Activated T-helper 17 cell treated with anti-CD3 and anti-CD28 coated beads, Interleukin-2, amount 50 U/mL, for 72 hours (primary cell): ENCODE results near the gene FBXW12. TPM values are rescaled to one million over a fixed set of nuclear protein-coding genes. Genes with fewer than 3 reads are reported as not detected.

ENCODE experiments used
- ATAC-seq: fragments of 150-1000 bp; cut with Tn5 transposase; replicated peaks from 2 replicates; pipeline ENCODE4 v1.10.0; 2021; ENCODE audit warnings: mild to moderate bottlenecking, moderate library complexity
- H3K27ac Mint-ChIP-seq: one replicate; pipeline ENCODE4 v1.8.0; 2022; ENCODE audit warnings: mixed read lengths
- H3K27me3 Mint-ChIP-seq: one replicate; pipeline ENCODE4 v1.8.0; 2022; ENCODE audit warnings: mixed read lengths
- H3K36me3 Mint-ChIP-seq: one replicate; pipeline ENCODE4 v1.8.0; 2022; ENCODE audit warnings: low read depth, mild to moderate bottlenecking, mixed read lengths
- H3K4me1 Mint-ChIP-seq: one replicate; pipeline ENCODE4 v1.8.0; 2022; ENCODE audit warnings: mixed read lengths
- H3K4me3 Mint-ChIP-seq: one replicate; pipeline ENCODE4 v1.8.0; 2022; ENCODE audit warnings: mild to moderate bottlenecking, mixed read lengths
- H3K9me3 Mint-ChIP-seq: one replicate; pipeline ENCODE4 v1.8.0; 2022; ENCODE audit warnings: mixed read lengths
- total RNA-seq, 2 donors: library from RNA; stranded (reverse); gene quantifications; one replicate each; pipeline ENCODE4 v1.2.3, GENCODE V29; 2022

Gene FBXW12
- total RNA-seq, 2 donors from 2014 or later = not detected

DNA sequence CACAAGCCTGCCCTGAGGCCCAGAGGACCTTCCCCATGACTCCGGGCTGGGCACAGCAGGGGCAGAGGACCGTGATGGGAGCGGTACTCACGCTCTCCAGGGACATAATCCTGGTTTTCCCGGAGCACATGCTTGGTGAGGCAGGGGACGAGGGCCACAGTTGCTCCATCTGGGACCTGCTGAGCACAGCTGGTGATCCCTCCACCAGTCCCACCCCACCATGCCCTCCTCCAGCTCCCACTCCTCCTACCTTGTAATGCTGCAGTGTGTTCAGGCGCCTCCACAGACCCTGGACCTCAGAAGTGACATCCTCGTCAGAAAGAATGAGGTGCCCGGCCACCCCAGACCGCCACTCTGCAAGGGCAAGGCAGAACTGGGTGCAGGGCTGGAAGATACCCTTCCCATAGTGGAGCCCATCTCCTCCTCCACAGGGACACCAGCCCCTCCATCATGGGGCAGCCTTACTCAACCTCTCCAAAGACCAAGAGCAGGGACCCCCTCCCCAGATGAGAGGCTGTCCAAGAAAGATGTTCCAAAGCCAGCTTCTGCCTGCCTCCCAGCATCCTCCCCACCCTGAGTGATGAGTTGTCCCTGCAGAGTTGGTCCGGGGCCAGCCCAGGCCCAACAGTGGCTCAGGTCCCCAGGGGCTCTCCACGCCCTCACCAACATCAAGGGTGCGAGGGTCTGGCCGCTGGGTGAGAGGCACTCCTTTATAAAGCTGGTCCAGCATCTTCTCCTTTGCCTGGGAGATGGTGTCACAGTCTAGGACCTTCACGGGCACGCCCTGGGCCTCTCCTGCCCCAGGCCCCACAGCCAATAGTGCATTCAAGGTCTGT, 38.4 kb downstream of the FBXW12 start:
- H3K27me3 Mint-ChIP-seq = no peaks in the 10 kb centered on the region
- ATAC-seq = no peak
- H3K4me3 Mint-ChIP-seq = no peak overlapping the region
- no peaks in the 10 kb centered on the region for H3K9me3 Mint-ChIP-seq
- H3K27ac Mint-ChIP-seq = no peak overlapping the region
- no peaks in the 10 kb centered on the region for H3K36me3 Mint-ChIP-seq
- H3K4me1 Mint-ChIP-seq = no peaks in the 10 kb centered on the region

DNA sequence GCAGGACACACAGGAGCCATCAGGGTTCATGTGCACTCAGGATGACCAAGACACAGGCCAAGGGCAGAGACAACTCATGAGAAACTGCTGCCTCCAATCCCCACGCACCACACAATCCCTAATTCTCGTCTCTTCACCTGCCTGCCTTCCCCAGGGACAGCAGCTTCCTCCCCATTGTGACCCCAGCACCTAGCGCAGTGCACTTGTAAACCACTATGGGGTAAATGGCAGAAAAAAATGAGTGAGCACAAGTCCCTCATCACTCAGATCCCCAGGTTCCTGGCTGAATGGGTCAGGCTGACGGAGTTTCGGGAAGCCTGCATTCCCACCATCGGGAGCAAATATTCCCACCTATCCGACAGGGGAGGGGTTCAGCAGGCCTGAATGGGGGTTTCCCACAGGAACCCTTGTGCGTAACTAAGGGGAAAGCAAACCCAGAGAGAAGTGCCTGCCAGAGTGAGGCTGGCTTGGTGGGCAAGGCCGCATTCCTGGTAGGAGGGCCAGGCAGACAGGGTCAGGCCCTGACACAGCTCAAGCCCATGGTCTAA, 39.1 kb downstream of the FBXW12 start:
- Mint-ChIP-seq H3K4me1 (no peaks in the 10 kb centered on the region), H3K27me3 (no peaks in the 10 kb centered on the region), H3K36me3 (no peaks in the 10 kb centered on the region), H3K4me3 (no peak overlapping the region), H3K27ac (no peak overlapping the region), H3K9me3 (no peaks in the 10 kb centered on the region)
- ATAC-seq = no peak

DNA sequence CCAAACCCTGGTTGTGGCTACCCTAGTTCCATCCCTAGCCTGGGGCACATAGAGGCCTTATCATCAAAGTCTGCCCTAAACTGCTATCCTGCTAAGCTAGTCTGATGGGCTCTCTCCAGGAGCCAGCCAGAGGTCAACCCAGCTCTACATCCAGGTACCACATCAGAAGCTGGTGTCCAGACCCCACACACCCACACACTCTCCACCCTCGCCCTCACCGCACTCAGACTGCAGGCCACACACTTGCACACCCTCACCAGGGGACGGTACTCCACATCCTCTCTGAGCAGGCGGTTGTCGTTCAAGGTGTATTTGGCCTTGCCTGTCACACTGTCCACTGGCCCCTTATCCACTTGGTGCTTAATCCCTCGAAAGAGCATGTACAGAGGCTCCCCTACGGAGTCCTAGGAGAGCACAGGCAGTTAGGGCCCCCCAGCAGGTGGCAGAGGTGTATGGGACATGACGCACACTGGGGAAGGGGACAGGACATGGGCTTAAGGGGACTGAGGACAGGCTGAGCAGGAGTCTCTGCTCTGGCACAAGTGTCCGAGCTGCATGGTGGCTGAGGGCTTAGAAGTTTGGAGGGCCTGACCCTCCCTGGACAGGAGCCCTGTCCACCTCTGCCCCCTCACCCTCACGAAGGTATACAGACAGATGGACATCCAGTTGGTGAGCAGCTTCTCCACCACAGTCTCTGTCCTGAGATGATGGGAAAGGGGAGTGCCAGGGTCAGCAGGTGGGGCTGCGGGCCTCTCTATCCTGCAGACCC, 39.8 kb downstream of the FBXW12 start:
- H3K27me3 Mint-ChIP-seq = no peaks in the 10 kb centered on the region
- no peaks in the 10 kb centered on the region for H3K36me3 Mint-ChIP-seq
- H3K4me1 Mint-ChIP-seq = no peaks in the 10 kb centered on the region
- H3K9me3 Mint-ChIP-seq = no peaks in the 10 kb centered on the region
- no peak for ATAC-seq
- no peak overlapping the region for H3K27ac Mint-ChIP-seq
- no peak overlapping the region for H3K4me3 Mint-ChIP-seq

DNA sequence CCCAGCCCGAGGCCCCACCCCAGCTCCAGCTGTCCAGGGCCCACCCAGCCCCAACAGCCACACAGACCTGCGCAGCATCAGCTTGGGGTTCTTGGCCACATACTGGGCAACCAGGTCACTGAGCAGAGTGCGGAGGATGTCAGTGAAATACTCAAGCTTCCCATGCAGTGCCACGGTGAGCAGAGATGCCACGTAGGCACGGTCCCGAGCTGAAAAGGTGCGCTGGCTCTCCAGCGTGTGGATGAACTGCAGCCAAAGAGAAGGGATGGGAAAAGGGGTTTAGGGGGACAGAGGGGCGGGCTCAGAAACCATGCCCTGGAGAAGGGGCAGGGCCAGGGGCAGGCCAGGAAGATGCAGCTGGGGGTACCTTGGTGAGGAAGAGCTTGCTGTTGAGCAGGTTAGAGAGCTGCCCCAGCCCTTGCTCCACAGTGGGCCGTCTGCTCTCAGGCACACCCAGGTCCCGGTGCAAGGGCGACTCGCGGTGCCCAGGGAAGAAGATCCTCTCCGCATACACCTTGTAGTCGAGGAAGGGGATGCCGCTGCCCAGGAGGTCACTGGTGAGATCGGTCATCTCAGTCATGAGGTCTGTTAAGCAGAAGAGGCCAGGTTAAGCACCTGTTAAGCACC, 40.5 kb downstream of the FBXW12 start:
- no peak overlapping the region for H3K27ac Mint-ChIP-seq
- no peaks in the 10 kb centered on the region for H3K27me3 Mint-ChIP-seq
- no peaks in the 10 kb centered on the region for H3K36me3 Mint-ChIP-seq
- no peaks in the 10 kb centered on the region for H3K9me3 Mint-ChIP-seq
- no peak for ATAC-seq
- no peak overlapping the region for H3K4me3 Mint-ChIP-seq
- H3K4me1 Mint-ChIP-seq = no peaks in the 10 kb centered on the region

DNA sequence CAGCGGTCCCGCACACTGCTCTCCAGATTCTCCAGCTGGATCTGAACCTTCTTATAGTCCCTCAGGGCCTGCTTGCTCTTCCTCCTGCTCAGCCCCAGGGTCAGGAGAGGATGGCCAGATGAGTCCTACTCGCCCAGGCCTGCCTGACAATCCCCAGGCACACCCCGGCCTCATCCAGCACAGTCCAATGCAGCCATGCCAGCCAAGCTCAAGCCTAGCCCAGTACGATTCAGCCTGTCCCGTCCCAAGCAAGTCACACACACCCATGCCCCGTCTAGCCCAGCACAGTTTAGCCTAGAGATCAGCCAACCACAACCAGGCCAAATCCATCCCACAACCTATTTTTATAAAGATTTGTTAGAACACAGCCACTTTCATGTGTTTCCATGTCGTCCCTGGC, 41.1 kb downstream of the FBXW12 start:
- no peaks in the 10 kb centered on the region for H3K4me1 Mint-ChIP-seq
- H3K4me3 Mint-ChIP-seq = no peak overlapping the region
- no peaks in the 10 kb centered on the region for H3K27me3 Mint-ChIP-seq
- H3K9me3 Mint-ChIP-seq = no peaks in the 10 kb centered on the region
- H3K36me3 Mint-ChIP-seq = no peaks in the 10 kb centered on the region
- no peak overlapping the region for H3K27ac Mint-ChIP-seq
- ATAC-seq = no peak

DNA sequence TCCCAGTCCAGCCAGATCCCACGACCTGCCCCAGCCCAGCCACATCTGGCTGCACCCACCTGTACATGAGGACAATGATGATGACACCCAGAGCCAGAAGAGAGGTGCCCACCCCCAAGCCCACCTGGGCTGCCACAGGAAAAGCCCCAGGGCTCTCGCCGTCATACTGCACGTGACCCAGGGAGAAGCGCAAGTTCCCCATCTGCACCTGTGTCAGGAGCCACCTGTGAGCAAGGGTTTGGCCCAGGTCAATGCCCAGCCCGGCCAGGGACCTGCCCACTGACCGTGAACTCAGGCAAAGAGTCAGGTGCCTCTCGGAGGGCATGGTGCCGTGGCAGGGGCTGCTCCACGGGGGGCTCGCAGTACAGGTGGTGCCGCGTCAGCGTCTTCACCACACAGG, 41.6 kb downstream of the FBXW12 start:
- H3K4me3 Mint-ChIP-seq = no peak overlapping the region
- ATAC-seq = no peak
- H3K27me3 Mint-ChIP-seq = no peaks in the 10 kb centered on the region
- no peaks in the 10 kb centered on the region for H3K36me3 Mint-ChIP-seq
- no peak overlapping the region for H3K27ac Mint-ChIP-seq
- no peaks in the 10 kb centered on the region for H3K4me1 Mint-ChIP-seq
- no peaks in the 10 kb centered on the region for H3K9me3 Mint-ChIP-seq

DNA sequence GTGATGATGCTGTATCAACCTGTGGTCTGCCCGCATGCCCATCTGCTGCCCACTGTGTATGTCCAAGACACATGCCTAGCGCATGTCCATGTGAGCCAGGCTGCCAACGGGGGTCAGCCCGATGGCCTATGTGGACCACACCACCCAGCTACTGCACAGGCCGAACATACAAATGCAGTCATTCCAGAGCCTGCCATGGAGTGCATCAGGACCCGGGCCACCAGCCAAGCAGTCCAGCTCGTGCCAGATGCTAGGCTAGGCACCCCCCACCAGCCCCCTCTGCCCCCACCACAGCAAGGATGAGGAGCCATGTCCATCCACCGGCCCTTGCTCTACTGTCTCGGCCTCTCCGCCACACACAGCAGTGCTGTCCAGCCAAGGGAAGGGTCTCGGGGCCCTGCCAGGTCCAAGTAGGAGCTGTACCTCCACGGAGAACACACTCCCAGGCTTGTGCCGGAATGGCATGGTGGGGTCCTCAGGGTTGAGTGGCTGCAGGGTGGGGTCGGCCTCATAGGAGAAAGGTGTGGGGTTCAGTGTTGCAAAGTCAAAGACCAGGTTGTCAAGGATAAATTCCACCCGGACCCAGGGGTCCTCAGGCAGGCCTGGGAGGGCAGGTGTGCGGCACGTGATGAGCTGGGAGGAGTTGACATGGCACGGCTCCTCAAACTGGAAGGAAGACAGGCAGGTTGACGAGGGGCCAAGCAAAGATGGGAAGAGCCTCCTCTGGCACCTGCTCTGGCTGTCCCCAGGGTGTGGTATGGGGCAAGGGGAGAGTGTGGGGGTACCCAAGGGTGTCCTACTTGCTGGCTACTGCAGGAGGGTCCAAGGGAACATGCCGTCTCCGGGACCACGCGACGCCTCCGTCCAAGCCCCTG, 42.6 kb downstream of the FBXW12 start:
- no peaks in the 10 kb centered on the region for H3K9me3 Mint-ChIP-seq
- H3K4me1 Mint-ChIP-seq = no peaks in the 10 kb centered on the region
- no peak overlapping the region for H3K4me3 Mint-ChIP-seq
- no peaks in the 10 kb centered on the region for H3K36me3 Mint-ChIP-seq
- ATAC-seq = no peak
- H3K27me3 Mint-ChIP-seq = no peaks in the 10 kb centered on the region
- no peak overlapping the region for H3K27ac Mint-ChIP-seq

DNA sequence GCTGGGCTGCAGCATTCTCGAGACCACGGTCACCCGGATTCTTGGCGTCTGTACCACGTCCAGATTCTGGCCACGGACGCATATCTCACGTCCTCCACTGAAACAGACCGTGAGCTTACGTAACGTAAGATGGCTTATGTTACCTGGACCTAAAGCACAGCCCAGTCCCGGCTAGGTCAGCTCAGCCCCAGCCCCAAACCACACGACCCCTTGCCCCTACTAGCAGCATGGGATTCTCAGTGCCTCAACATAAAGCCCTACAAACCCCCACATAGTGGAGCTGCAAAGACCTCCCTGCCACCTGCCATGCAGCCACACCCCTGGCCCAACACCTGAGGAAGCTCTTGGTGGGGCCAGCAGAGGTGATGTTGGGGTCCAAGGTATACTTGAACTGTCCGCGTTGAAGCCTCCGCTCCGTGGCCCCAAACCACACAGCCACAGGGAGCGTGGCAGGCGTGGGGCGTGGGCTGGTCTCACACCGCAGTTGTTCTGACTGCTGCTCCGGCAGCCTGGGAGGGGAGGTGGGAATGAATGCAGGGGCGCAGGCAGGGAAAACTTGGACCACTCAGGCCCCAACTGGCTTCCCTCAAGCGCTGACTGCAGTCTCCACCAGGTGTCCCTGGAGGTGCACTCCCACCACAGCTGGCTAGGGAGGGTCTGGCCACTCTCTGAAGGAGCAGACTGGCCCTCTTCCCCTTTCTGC, 43.4 kb downstream of the FBXW12 start:
- Mint-ChIP-seq H3K36me3 (no peaks in the 10 kb centered on the region), H3K4me3 (no peak overlapping the region), H3K27ac (no peak overlapping the region), H3K27me3 (no peaks in the 10 kb centered on the region), H3K4me1 (no peaks in the 10 kb centered on the region), H3K9me3 (no peaks in the 10 kb centered on the region)
- no peak for ATAC-seq

DNA sequence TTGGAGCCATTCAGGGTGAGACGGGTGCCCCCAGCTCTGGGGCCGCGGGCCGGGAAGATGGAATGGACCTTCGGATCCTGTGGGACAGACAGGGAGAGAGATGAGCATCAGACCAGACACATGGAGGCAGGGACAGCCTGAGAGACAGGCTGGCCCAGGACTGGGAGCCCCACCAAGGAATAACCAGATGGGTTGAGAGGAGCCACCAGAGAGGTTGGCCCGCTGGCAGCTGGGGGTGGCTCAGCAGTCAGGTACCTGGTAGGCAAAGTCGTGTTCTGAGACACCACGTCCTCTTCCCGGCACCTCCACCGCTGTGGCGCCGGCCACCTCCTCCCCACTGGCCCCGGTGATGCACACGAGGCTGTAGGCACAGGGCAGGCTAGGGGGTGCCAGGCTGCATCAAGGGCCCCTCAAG, 44.1 kb downstream of the FBXW12 start:
- Mint-ChIP-seq H3K27ac (no peak overlapping the region), H3K36me3 (no peaks in the 10 kb centered on the region), H3K4me1 (no peaks in the 10 kb centered on the region), H3K27me3 (no peaks in the 10 kb centered on the region), H3K9me3 (no peaks in the 10 kb centered on the region), H3K4me3 (no peak overlapping the region)
- ATAC-seq = no peak

DNA sequence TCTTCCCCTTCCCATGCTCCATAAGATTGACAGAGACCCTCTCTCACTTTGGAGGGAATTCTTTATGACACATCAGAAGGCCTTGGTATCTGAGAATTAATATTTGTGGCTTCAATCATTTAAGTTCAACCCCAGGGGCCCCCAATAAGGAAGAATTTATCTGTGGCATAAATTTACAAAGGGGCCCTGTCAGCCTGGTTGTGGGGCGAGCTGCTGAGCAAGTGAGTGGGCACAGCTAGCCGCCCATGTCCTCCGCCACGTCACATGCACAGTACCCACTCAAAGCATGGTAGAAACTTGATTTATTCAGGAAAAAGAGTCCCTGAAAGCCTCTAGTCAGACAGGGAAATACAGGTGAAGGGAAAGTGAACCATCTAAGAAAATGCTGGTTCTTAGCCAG, 44.5 kb downstream of the FBXW12 start:
- ATAC-seq = no peak
- H3K27ac Mint-ChIP-seq = no peak overlapping the region
- H3K36me3 Mint-ChIP-seq = no peaks in the 10 kb centered on the region
- H3K4me1 Mint-ChIP-seq = no peaks in the 10 kb centered on the region
- no peak overlapping the region for H3K4me3 Mint-ChIP-seq
- no peaks in the 10 kb centered on the region for H3K27me3 Mint-ChIP-seq
- no peaks in the 10 kb centered on the region for H3K9me3 Mint-ChIP-seq

DNA sequence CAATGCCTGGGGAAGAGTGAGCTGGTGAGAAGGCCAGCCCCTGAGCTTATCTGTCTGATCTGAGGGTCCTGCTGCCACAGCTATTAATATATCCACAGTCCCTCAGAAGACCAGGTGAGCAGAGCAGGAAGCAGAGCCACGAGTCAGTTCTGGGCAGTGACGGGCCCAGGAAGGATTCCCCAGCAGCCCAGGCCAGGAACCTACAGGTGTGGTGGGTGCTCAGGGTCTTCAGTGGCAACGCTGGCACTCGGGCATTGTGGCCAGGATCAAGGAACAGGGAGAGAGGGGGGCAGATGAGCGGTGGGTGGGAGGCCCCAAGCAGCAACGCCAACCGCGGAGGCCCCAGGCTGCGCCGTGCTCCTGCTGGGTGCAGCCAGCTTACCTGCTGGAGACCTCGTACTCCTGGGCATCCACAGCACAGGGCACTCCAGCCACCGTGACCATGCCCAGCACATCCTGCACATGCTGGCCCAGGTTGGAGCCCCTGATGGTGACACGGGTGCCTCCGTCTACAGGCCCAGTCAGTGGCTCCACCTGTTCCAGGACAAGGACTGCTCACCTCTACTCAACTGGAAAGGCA, 45.6 kb downstream of the FBXW12 start:
- no peaks in the 10 kb centered on the region for H3K36me3 Mint-ChIP-seq
- H3K27me3 Mint-ChIP-seq = no peaks in the 10 kb centered on the region
- no peak for ATAC-seq

DNA sequence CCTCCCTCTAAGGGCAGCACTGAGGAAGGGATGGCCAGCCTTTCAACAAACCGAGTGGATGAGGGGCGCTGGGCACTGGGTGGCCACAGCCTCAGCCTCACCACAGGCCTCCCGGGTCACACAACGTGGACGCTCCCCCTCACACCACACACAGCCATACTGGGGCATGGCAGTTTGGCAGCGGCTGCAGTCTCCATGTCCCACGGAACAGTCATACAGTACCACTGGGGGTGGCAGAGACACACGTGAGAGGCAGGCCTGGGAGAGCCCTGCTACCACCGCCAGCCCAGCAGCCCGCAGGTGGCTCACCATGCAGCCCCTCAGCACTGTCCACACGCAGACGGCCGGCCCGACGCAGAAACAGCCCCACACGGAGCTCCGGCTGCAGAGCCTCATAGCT, 46.1 kb downstream of the FBXW12 start:
- Mint-ChIP-seq H3K4me1 (no peaks in the 10 kb centered on the region), H3K36me3 (no peaks in the 10 kb centered on the region), H3K9me3 (no peaks in the 10 kb centered on the region), H3K27ac (no peak overlapping the region), H3K4me3 (no peak overlapping the region), H3K27me3 (no peaks in the 10 kb centered on the region)
- ATAC-seq = no peak

More for the DNA sequence above, 45.6 kb downstream of the FBXW12 start:
- Mint-ChIP-seq H3K9me3 (no peaks in the 10 kb centered on the region), H3K4me1 (no peaks in the 10 kb centered on the region), H3K4me3 (no peak overlapping the region), H3K27ac (no peak overlapping the region)

DNA sequence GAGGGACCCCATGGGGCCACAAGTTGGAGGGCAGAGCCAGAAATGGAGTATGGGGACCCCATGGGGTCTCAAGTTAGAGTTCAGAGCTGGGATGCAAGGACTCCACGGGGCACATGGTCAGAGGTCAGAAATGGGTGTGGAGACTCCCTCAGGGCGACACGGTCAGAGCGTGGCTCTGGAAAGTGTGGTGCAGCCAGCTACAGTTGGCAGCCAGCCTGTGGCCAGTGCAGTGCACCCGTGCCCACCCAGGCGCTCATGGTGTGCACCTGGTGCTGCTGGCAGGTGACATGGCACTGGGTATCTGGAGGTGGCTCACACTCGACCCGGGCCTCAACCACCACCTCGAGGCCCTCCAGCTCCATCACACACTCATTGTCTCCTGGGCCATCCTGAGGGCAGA, 46.6 kb downstream of the FBXW12 start:
- Mint-ChIP-seq H3K27me3 (no peaks in the 10 kb centered on the region), H3K27ac (no peak overlapping the region), H3K36me3 (no peaks in the 10 kb centered on the region), H3K9me3 (no peaks in the 10 kb centered on the region), H3K4me3 (no peak overlapping the region), H3K4me1 (no peaks in the 10 kb centered on the region)
- ATAC-seq = no peak
